ENCODE data around the gene FAM107A. TPM values are rescaled to one million over a fixed set of nuclear protein-coding genes. Genes with fewer than 3 reads are reported as not detected.

The FAM107A gene
- total and polyA plus RNA-seq, 2 of the 4 experiments (the other 2 are of a cell fraction) = not detected

GRCh38 chr3:58621086-58621830 lies 44.1 kb upstream of the FAM107A start:
- ChIA-PET CTCF (interaction anchor here (1.3 kb wide), 1 partner anchor 9 kb away, joined by 4 read pairs; no protein-coding TSS in a partner anchor), POLR2A (ENCODE audit: unreplicated experiment) (no interaction called here)
- intact Hi-C loops (cut with micrococcal nuclease) = loop anchor here (10.0 kb wide), 2 partner anchors 286 to 316 kb away; partner anchors contain the start of genes HTD2, PXK and RPP14
- ATAC-seq (ENCODE audit: low read depth) (no peak), DNase-seq (no peak)
- WGBS, 2 experiments (ENCODE audit: extremely low coverage in 2 of 2, insufficient read length in 1 of 2) = 79% methylated on average over 2 of the region's 6 CpGs; no CpG with 5 or more reads in 1 of the 2 experiments
- H3K18ac ChIP-seq (ENCODE audit: low read depth, low read length) = no peak overlapping the region
- H4K5ac ChIP-seq (ENCODE audit: low read depth, low read length) = no peak overlapping the region
- H3K27ac ChIP-seq (ENCODE audit: insufficient read depth, low read length) = no peak overlapping the region
- no peak overlapping the region for H3K4me3 ChIP-seq (ENCODE audit: insufficient read depth, low read depth, low read length)
- no peak overlapping the region for H2AK5ac ChIP-seq (ENCODE audit: low read depth, low read length)
- dilution Hi-C loops (cut with HindIII; ENCODE audit: low sequenced_read_pairs, unreplicated experiment) = no loop called here
- H2AK9ac ChIP-seq (replicated peaks; ENCODE audit: low read depth, low read length, poor library complexity) = no peak overlapping the region
- in situ Hi-C loops (cut with MboI; ENCODE audit: low sequenced_read_pairs) = loop anchor here (10.0 kb wide), 1 partner anchor 296 kb away; no protein-coding TSS in a partner anchor
- no peaks in the 10 kb centered on the region; the same call in 1 of the 2 replicates for H3K9me1 ChIP-seq (ENCODE audit: insufficient read depth, low read length)
- H2BK120ac ChIP-seq (ENCODE audit: low read depth, low read length) = no peak overlapping the region
- H3K4ac ChIP-seq (ENCODE audit: low read depth, low read length) = no peak overlapping the region
- no peak overlapping the region for H4K8ac ChIP-seq (ENCODE audit: low read depth in 2 of 2, low read length in 2 of 2)
- no peak overlapping the region for H3K4me2 ChIP-seq (ENCODE audit: low read depth, low read length)
- no peak overlapping the region for H2AFZ ChIP-seq (replicated peaks; ENCODE audit: low read length, poor library complexity)
- H3K9me3 ChIP-seq (ENCODE audit: control insufficient read depth, insufficient read depth, low read length) = no peaks in the 10 kb centered on the region
- no peak overlapping the region for H2BK15ac ChIP-seq (ENCODE audit: low read depth, low read length)
- TF ChIP-seq NFE2L2 (IDR thresholded peaks at IDR 0.05; ENCODE audit: low read depth, low read length) (no peak), USF2 (IDR thresholded peaks at IDR 0.05; ENCODE audit: low read depth, low read length) (no peak), CEBPB (IDR thresholded peaks at IDR 0.05; ENCODE audit: low read depth, low read length) (no peak), RCOR1 (IDR thresholded peaks at IDR 0.05; ENCODE audit: insufficient replicate concordance, low read length) (no peak), MAFK (IDR thresholded peaks at IDR 0.05; ENCODE audit: low read depth, low read length) (no peak), POLR2A (IDR thresholded peaks at IDR 0.05; ENCODE audit: low read depth, low read length) (no peak), RAD21 (IDR thresholded peaks at IDR 0.05; ENCODE audit: low read length) (no peak), MAZ (IDR thresholded peaks at IDR 0.05; ENCODE audit: borderline replicate concordance, low read depth, low read length) (no peak), SMC3 (IDR thresholded peaks at IDR 0.05; ENCODE audit: low read depth, low read length) (no peak), BHLHE40 (IDR thresholded peaks at IDR 0.05; ENCODE audit: low read depth, low read length) (no peak), MXI1 (IDR thresholded peaks at IDR 0.05; ENCODE audit: borderline replicate concordance, low read depth, low read length) (no peak), RFX5 (IDR thresholded peaks at IDR 0.05; ENCODE audit: low read depth, low read length) (no peak), ELK1 (IDR thresholded peaks at IDR 0.05; ENCODE audit: borderline replicate concordance, low read depth, low read length) (no peak)
- H2BK5ac ChIP-seq (ENCODE audit: low read depth, low read length, poor library complexity, severe bottlenecking) = no peak overlapping the region
- H3K23ac ChIP-seq (ENCODE audit: low read depth, low read length) = no peak overlapping the region
- no peak overlapping the region for H4K91ac ChIP-seq (ENCODE audit: insufficient read depth, low read depth, low read length)
- H3K14ac ChIP-seq (replicated peaks; ENCODE audit: low read depth, low read length) = no peak overlapping the region
- H3K56ac ChIP-seq (ENCODE audit: extremely low read depth, insufficient read depth, low read length) = no peak overlapping the region
- H3K4me1 ChIP-seq (ENCODE audit: control insufficient read depth, insufficient read depth, low read length) = peaks cover 6% of the 10 kb centered on the region; the same call in 1 of the 2 replicates
- H3K36me3 ChIP-seq (ENCODE audit: control insufficient read depth, insufficient read depth, low read length) = no peaks in the 10 kb centered on the region
- H3K79me1 ChIP-seq (ENCODE audit: low read depth in 1 of 2, low read length in 2 of 2) = no peaks in the 10 kb centered on the region
- H3K9ac ChIP-seq (ENCODE audit: low read depth, low read length) = no peak overlapping the region
- H3K27me3 ChIP-seq (ENCODE audit: control insufficient read depth, insufficient read depth, low read length) = 0 out of 2 replicates have a peak, but pooled peaks cover 2% of the 10 kb centered on the region
- H4K20me1 ChIP-seq (ENCODE audit: insufficient read depth, low read length) = no peaks in the 10 kb centered on the region
- no TSS peak for BruUV-seq (replicated peaks)
- H2BK20ac ChIP-seq (ENCODE audit: low read depth, low read length) = no peak overlapping the region

Measured in IMR-90 (cell line).